HuH-7.5 (cell line): ENCODE results near the gene PPP6R1.
"Not testable (repeated sequence)": the region's sequence is repeated elsewhere in the genome, so short reads cannot be mapped to it uniquely, and the experiment has no call there.

ENCODE experiments used
- DNase-seq: peaks from one replicate; pipeline ENCODE4 v3.0.0; 2011; ENCODE audit warnings: low spot score

Gene PPP6R1

DNA sequence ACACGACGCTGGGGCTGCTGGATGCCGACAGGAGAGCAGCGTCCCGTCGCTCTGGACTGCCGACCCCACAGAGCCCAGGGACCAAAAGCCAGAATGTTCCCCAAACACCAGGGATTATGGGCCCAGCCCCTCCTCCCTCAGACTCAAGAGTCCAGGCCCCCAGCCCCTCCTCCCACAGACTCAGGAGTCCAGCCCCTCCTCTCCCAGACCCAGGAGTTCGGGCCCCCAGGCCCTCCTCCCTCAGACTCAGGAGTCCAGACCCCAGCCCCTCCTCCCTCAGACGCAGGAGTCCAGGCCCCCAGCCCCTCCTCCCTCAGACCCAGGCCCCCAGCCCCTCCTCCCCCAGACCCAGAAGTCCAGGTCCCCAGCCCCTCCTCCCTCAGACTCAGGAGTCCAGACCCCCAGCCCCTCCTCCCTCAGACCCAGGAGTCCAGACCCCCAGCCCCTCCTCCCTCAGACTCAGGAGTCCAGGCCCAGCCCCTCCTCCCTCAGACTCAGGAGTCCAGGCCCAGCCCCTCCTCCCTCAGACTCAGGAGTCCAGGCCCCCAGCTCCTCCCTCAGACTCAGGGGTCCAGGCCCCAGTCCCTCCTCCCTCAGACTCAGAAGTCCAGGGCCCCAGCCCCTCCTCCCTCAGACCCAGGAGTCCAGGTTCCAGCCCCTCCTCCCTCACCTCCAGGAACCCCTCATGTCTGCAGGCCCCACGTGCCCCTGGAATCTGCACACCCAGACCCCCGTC lies 34.0 kb downstream of the PPP6R1 start:
- not testable (repeated sequence) for DNase-seq

DNA sequence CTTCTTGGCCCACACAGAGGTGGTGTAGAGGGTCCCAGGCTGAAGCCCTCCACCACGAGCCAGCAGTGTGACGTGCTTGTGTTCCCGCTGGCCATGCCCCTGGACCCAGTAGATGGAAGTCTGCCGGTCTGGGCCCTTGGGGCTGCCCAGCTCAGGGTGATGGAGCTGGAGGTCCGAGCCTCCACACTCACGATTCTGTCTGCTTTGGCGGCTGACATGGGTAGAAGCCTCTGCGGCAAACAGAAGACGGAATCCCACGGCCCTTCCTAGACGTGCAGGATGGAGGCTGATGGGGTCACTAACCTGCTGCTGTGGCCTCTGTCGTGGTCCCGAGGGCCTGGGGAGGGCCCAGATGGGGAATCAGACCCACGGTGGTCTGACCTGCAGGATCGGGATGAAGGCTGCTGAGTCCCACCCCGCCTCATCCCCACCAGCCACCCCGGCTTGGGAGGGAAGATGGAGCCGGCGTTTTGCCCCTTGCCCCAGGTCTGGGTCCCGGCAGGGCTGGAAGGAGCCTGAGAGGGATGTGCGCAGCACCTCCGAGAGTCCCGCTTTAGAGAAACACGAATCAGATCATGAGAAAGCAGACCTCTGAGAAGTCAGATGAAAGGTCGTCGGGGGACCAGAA lies 34.7 kb downstream of the PPP6R1 start:
- no peak for DNase-seq

DNA sequence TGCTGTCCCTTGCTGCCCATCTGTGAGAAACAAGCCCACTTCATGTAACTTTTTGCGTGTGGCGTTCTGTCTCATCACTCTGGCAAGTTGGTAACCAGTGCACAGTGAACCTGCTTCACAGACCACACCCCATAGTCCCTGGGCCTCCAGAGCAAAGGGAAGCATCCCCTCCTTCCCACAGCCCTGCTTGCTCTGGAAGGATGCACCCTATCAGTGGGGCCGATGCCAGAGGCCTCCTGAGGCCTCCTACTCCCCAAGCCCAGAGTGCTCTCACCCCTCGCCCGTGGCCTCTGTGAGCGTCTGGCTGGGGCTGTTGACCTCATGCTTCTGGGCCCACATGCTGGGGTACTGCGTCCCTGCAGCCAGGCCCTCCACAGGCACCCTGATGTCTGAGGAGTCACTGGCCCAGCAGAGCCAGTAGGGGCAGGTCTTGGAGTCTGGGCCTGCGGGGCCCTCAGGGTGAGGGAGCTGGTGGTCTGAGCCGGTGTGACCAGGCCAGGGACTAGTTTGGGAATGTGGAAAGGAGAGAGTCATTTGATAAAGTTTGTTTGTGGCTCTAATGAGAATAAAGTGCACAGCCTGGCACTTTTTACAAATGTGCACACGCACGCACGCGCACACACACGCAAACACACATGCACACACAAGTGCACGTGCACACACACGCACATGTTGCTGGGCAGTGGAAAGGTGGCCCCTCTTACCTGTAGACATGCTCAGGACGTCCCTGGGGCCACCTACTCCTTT lies 35.4 kb downstream of the PPP6R1 start:
- DNase-seq: no peak

GRCh38 chr19:55220525-55220924 lies 38.3 kb downstream of the PPP6R1 start:
- DNase-seq: no peak

DNA sequence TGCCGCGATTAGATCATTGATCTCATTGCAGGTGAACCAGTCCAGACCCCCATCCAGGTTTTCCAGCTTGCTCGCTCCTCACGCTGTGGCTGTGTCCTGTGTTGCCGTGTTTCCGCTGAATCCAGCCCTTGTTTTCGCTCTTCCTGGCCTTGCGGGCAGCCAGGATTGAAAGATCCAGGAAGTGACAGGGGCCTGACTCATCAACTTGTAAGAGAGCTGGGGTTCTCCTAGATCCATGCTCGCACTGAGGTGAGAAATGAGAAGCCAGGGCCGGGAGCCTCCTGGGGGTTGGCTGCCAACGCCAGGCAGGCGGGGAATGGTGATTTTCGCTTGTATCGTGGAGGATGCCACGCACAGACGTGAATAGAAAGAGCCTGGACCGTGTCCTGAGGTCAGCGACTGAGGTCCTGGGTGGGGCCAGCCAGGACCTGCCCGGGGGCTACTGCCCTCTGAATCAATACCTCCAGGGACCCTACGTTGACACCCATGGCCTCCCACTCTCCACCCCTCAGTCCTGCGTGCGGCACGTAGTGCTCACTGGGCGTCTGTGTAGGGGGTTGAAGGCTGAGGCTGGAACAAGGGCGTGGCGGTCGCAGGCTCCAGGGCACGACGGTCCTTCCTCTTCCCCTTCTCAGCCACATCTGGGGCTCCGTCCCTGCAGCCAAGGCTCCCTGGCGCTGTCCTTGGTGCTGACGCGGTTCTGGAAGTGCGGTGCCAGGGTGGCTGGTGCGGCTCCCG lies 42.2 kb downstream of the PPP6R1 start:
- peak; percentile 94 for DNase-seq

DNA sequence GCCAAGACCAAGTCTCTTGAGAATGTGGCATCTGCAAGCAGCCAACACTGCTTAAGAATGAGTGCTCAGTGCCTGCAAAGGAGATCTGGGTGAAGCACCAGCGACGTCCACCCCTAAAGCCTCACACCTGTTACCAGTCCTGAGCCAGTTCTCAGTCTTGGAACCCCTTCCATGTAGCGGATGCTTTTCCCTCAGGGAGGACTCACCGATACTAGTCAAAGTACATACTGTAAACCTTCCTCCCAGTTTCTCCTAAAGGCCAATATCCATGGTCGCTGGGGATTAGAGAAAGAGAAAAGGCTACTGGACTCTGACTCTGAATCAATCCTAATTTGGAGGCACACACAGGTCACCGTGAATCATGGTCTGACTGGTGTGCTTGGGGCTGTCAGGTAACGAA lies 45.3 kb downstream of the PPP6R1 start:
- no peak for DNase-seq

DNA sequence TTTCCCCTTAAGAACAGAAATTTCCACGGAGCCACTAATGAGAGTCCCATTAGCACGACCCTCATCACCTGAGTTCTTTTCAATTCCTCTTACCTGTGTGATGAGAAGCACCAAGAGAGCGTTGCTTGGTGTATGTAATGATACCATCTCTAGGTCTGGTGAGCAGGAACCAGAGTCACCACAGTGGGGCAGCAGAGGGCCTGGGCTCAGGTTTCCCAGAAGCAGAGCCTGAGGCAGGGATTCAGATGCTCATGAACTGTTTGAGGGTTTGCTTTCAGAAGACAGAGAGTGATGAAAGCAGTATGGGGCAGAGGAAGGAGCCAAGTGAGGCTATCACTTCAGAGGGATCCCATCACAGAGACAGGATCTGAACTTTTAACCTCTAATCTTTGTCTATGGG lies 46.4 kb downstream of the PPP6R1 start:
- DNase-seq: no peak

GRCh38 chr19:55209693-55210472 lies 48.9 kb downstream of the PPP6R1 start:
- no peak for DNase-seq

DNA sequence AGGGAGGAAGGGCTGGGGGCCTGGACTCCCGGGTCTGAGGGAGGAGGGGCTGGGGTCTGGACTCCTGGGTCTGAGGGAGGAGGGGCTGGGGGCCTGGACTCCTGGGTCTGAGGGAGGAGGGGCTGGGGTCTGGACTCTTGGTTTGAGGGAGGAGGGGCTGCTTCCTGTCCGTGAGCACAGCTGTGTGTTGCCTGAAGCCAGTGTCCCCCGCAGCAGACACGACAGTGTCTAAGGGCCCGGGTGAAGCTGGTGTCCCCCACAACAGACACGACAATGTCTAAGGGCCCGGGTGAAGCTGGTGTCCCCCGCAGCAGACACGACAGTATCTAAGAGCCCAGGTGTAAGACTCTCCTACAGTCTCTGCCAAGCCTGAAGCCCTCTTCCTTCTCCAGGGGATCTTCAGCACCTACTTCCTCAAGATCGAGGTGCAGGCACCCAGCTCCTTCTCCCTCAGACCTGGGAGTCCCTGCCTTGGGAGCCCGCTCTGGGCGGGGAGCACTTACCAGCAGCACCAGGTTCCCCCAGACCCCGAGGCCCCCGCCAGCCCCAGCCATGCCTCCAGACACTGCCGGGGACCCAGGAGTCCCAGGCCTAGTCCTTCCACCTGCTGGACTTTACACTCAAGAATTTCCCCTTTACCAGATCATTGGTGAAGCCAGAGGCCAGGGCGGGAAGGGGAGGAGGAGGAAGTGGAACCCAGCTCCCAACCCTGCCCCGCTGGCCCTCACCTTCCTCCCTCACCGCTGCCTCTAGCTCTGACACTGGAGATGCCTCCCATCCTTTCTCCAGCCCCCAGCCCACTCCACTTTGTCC lies 49.7 kb downstream of the PPP6R1 start, which contains the start of gene PTPRH:
TSS of gene PTPRH (minus strand) at position 622 of the 813 bp plus-strand sequence. CDS start at position 554, 68 bp downstream.
- no peak for DNase-seq

DNA sequence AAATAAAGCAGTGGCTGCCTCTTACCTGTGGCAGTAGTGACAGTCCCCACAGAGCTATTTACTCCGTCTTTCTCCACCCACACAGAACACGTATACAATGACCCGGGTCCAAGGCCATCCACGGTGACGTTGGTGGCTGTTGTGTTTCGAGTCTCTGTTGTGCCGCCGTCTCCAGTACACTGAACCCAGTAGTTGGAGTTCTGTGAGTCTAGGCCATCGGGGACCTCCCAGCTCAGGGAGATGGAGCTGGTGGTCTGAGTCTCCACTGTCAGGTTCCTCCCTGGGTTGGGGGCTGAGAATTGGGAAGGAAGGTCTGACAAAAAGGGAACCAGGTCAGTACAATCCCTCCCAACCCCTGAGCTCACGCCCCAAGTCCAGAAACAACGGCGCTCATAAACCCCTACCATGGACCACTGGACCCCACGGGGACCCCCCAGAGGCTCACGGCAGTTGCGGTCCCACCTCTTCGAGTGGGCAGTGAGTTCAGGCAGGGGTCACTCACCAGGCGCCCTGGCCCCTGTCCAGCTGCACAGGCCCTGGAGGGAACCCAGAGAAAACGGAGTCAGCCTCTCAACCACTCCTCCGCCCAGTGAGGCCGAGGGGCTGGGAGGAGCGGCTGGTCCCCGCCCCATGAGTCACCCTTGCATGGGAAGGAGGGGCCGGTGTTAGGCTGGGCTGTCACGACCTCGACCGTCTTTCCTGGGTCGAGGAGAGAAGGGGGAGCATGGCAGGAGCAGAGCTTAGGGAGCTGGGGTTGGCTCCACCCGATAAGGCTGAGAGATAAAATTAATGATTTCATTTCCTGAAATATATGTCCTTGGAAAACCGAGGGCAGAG lies 51.9 kb downstream of the PPP6R1 start:
- DNase-seq: peak; percentile 96

DNA sequence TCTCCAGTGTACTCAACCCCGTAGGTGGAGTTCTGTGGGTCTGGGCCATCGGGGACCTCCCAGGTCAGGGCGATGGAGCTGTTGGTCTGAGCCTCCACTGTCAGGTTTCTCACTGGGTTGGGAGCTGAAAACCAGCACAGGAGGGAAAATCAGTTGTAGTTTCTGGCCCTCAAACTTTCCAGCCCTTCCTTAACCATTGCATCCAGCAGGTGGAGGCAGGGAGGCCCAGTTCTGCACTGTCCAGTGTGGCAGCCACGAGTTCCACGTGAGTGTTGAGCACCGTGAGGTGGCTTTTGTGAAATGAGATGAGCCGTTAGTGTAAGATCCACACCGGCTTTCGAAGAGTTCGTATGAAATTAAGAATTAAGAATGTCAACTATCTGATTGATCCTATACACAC lies 56.6 kb downstream of the PPP6R1 start:
- not testable (repeated sequence) for DNase-seq

GRCh38 chr19:55199620-55200204 lies 59.1 kb downstream of the PPP6R1 start:
- DNase-seq: no peak

GRCh38 chr19:55198651-55199050 lies 60.2 kb downstream of the PPP6R1 start:
- DNase-seq: no peak

DNA sequence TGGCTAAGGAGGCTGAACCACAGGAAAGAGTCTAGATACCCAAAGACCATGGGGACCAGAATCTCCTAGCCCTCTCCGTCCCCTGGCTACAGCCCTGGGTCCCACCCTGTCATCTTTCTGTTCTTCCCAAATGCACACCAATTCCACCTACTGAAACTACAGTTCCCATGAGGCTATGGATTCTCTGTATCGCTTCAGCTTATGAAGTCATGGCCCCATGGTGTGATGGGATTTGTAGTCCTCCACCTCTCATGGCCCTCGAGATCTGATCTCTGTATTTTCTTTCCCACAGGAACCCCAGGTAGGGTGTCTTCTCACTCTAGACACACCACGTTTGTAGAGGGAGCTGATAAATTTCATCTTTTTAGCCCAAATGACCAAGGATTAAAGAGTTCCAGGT lies 61.3 kb downstream of the PPP6R1 start:
- DNase-seq: no peak

DNA sequence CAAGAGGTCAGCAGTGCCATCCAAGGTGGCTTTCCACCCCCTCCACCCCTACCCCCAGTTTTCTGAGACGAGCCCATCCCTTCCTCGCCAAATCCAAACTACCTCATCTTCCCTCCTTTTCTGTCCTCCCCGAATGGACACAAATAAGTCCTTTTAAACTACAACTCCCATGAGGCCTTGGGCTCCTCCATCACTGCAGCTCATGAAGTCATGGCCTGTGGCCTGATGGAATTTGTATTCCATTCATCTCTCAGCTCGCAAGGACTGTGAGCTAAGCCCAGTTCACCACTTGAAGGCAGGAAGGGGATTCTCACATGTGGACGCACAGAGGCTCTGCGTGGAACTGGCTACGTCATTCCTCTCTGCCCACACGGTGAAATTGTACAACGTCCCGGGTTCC lies 62.0 kb downstream of the PPP6R1 start:
- no peak for DNase-seq

- no peak for DNase-seq
Measured at GRCh38 chr19:55193481-55193880, 65.3 kb downstream of the PPP6R1 start.

GRCh38 chr19:55189403-55189835 lies 69.4 kb downstream of the PPP6R1 start:
- DNase-seq: no peak

GRCh38 chr19:55188625-55189024 lies 70.2 kb downstream of the PPP6R1 start:
- DNase-seq: no peak

DNA sequence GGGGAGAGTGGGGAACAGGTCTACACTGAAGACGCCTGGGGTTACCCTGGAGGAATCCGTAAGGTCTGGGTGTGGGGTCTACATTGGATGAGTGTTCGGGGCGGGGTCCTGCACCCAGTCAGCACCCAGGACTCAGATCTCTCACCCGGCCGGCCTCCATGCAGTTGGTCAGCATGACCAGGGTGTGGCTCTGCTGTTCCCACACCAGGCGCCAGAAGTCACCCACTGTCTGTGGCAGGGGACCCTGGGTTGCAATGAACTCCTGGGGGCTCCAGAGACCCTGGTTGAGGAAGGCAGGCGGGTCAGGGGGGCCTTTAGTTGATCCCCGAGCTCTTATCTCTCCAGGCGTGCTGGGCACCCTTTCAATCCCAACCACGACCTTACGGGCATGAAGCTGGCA lies 72.7 kb downstream of the PPP6R1 start:
- no peak for DNase-seq
